Tibial nerve (tissue), 4 donors: Measurements from ENCODE around the gene ZNF385D. TPM values are rescaled to one million over a fixed set of nuclear protein-coding genes. Genes with fewer than 3 reads are reported as not detected.

ENCODE experiments used
- DNase-seq, 2 donors: peaks; one replicate each; pipeline ENCODE4 v3.0.0-alpha.2; 2019; ENCODE audit warnings: low spot score in 2 of 2
- H3K27ac ChIP-seq, 4 donors: fragments of 200-600 bp; sonication (generic) in 3 of 4; one replicate each; pipeline ENCODE4 v1.5.1; 2017 to 2019; ENCODE audit warnings: mild to moderate bottlenecking in 1 of 4
- H3K27me3 ChIP-seq, 2 donors: fragments of 200-600 bp; sonication (generic) in 1 of 2; one replicate each; pipeline versions ENCODE4 v1.5.1 to v1.6.0; 2017 to 2019
- H3K36me3 ChIP-seq, 3 donors: fragments of 200-600 bp; sonication (generic); one replicate each; pipeline ENCODE4 v1.5.1; 2018 to 2019
- H3K4me1 ChIP-seq, 4 donors: fragments of 200-600 bp; sonication (generic) in 3 of 4; one replicate each; pipeline ENCODE4 v1.5.1; 2017 to 2019
- H3K4me3 ChIP-seq, 4 donors: fragments of 200-600 bp; sonication (generic) in 3 of 4; one replicate each; pipeline ENCODE4 v1.5.1; 2017 to 2019; ENCODE audit warnings: mild to moderate bottlenecking in 1 of 4, moderate library complexity in 1 of 4
- H3K9me3 ChIP-seq, 4 donors: fragments of 200-600 bp; sonication (generic) in 3 of 4; one replicate each; pipeline ENCODE4 v1.5.1; 2017 to 2019
- EP300 ChIP-seq, 2 donors: sonication (generic); formaldehyde crosslinking; IDR thresholded peaks; one replicate each; pipeline ENCODE4 v1.6.1; 2017; ENCODE audit warnings: antibody characterized with exemption in 2 of 2, mild to moderate bottlenecking in 1 of 2
- POLR2A ChIP-seq, 2 donors: fragments of 450-650 bp; IDR thresholded peaks; one replicate each; pipeline ENCODE4 v1.6.1; 2017; ENCODE audit warnings: antibody characterized with exemption in 2 of 2, mild to moderate bottlenecking in 2 of 2, moderate library complexity in 2 of 2
- WGBS, 2 donors: methylation state at CpG; one replicate each; pipeline ENCODE4 v1.1.5; 2018; 5-methylcytosine and 5-hydroxymethylcytosine counted together
- total RNA-seq, 4 donors: library from RNA; depleted of rRNA; stranded (reverse); fragments of >200 nt; gene quantifications; one replicate each; pipeline ENCODE4 v1.1.0, GENCODE V29; 2016
- TF ChIP-seq, protein P1 (sequence below), 5 experiments: fragments of 200-600 bp in 3 of 5; fragments of 450-650 bp in 2 of 5; sonication (generic) in 3 of 5; IDR thresholded peaks; one replicate each; pipeline ENCODE4 v1.5.1; 2016 to 2019; ENCODE audit warnings: antibody characterized with exemption in 5 of 5, mild to moderate bottlenecking in 3 of 5, moderate library complexity in 2 of 5

The ZNF385D gene
- total RNA-seq, 4 donors from 2014 or later = 2.7 to 9.0 (median 4.4) TPM

DNA sequence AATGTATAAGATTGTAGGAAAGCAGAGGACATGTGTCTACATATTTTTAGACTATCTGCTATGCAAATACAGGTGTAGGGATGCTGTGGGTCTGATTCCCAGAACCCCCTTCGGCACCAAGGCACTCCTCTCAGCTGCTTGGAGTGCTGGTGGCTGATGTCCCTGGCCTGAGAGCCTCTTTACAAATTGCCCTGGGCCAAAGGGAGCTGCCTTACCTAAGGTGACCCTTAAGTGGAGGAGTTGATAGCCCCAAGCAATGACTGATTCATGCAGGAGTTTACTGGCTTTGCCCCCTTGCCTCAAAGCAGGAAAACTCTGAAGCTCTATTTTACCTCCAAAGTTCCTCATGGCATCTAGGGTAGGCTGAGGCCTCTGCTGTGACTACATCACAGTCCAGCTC, 83.0 kb downstream of the ZNF385D start:
- Histone ChIP-seq H3K9me3 (no peaks in the 10 kb centered on the region), H3K27me3 (no peaks in the 10 kb centered on the region), H3K27ac (no peak overlapping the region), H3K36me3 (no peaks in the 10 kb centered on the region), H3K4me1 (no peaks in the 10 kb centered on the region), H3K4me3 (no peak overlapping the region)
- no peak for DNase-seq
- 80 to 88% methylated on average over 1 of the region's 1 CpG for WGBS, 2 donors
- no peak for TF ChIP-seq POLR2A (IDR thresholded peaks at IDR 0.05)
- no peak for TF ChIP-seq EP300 (IDR thresholded peaks at IDR 0.05)
- TF ChIP-seq, protein P1, sequence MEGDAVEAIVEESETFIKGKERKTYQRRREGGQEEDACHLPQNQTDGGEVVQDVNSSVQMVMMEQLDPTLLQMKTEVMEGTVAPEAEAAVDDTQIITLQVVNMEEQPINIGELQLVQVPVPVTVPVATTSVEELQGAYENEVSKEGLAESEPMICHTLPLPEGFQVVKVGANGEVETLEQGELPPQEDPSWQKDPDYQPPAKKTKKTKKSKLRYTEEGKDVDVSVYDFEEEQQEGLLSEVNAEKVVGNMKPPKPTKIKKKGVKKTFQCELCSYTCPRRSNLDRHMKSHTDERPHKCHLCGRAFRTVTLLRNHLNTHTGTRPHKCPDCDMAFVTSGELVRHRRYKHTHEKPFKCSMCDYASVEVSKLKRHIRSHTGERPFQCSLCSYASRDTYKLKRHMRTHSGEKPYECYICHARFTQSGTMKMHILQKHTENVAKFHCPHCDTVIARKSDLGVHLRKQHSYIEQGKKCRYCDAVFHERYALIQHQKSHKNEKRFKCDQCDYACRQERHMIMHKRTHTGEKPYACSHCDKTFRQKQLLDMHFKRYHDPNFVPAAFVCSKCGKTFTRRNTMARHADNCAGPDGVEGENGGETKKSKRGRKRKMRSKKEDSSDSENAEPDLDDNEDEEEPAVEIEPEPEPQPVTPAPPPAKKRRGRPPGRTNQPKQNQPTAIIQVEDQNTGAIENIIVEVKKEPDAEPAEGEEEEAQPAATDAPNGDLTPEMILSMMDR (IDR thresholded peaks at IDR 0.05) = no peak

DNA sequence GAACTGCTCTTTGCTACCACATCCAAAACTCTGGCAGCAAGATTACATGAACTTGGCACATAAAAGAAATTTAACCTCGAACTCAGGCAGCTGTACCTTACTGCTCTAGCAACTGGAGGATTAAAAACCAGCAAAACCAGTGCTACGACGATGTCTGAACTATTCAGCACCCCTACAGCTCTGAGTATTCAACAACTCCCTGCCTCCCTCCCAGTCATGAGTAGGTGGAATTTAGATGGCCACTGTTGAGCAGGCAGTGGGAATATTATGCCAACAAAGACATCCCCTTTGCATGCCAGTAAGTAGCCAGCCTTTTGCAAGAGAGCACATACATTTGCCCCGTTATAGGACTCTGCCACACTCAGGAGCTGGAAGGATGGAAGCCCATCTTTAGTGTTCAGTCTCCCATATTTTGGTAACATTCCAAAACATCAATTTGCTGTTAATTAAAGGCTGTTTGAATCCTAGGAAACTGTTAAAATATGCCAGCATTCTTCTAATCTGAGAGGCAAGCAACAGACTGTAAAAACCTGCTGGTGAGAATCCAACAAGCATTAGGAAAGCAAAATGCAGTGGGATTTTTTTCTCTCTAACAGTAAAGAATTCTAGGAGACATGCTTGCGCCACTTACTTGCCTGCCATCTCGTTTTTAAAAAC, 85.4 kb downstream of the ZNF385D start:
- WGBS, 2 donors = 45 to 56% methylated on average over 6 of the region's 6 CpGs
- Histone ChIP-seq H3K4me3 (no peak overlapping the region), H3K4me1 (no peaks in the 10 kb centered on the region), H3K27me3 (no peaks in the 10 kb centered on the region), H3K27ac (no peak overlapping the region), H3K9me3 (no peaks in the 10 kb centered on the region), H3K36me3 (no peaks in the 10 kb centered on the region)
- DNase-seq = no peak
- TF ChIP-seq POLR2A (IDR thresholded peaks at IDR 0.05) (no peak), EP300 (IDR thresholded peaks at IDR 0.05) (no peak)
- TF ChIP-seq, protein P1 (IDR thresholded peaks at IDR 0.05) = no peak

DNA sequence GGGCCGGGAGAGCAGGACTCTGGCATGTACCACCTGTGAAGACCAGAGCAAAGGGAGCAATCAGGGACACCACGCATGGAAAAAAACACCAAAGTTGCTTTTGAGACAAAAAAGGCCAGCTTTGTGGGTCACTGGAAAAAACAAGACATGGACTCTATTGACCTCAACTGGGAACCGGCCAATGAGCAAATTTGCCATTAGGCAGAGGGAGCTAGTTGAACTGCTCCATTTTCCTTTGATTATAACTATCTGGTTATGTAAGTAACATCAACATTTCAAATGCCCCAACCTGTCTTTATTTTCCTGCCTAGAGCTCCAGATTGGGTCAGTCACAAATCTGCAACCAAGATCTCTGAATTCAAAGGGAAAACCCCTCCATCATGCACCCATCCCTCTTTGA, 86.0 kb downstream of the ZNF385D start:
- no peak overlapping the region for H3K27ac ChIP-seq
- H3K36me3 ChIP-seq = no peaks in the 10 kb centered on the region
- no peak overlapping the region for H3K4me3 ChIP-seq
- WGBS, 2 donors = 86 to 87% methylated on average over 3 of the region's 3 CpGs
- TF ChIP-seq POLR2A (IDR thresholded peaks at IDR 0.05) (no peak), EP300 (IDR thresholded peaks at IDR 0.05) (no peak)
- TF ChIP-seq, protein P1 (IDR thresholded peaks at IDR 0.05) = no peak
- no peaks in the 10 kb centered on the region for H3K9me3 ChIP-seq
- H3K27me3 ChIP-seq = no peaks in the 10 kb centered on the region
- no peaks in the 10 kb centered on the region for H3K4me1 ChIP-seq
- DNase-seq = no peak

GRCh38 chr3:21662403-21662802, 88.6 kb downstream of the ZNF385D start:
- H3K9me3 ChIP-seq = no peaks in the 10 kb centered on the region
- no peak for DNase-seq
- H3K4me3 ChIP-seq = no peak overlapping the region
- 95 to 100% methylated on average over 2 of the region's 2 CpGs for WGBS, 2 donors
- TF ChIP-seq, protein P1 (IDR thresholded peaks at IDR 0.05) = no peak
- TF ChIP-seq POLR2A (IDR thresholded peaks at IDR 0.05) (no peak), EP300 (IDR thresholded peaks at IDR 0.05) (no peak)
- no peaks in the 10 kb centered on the region for H3K4me1 ChIP-seq
- H3K27me3 ChIP-seq = no peaks in the 10 kb centered on the region
- H3K36me3 ChIP-seq = no peaks in the 10 kb centered on the region
- no peak overlapping the region for H3K27ac ChIP-seq

DNA sequence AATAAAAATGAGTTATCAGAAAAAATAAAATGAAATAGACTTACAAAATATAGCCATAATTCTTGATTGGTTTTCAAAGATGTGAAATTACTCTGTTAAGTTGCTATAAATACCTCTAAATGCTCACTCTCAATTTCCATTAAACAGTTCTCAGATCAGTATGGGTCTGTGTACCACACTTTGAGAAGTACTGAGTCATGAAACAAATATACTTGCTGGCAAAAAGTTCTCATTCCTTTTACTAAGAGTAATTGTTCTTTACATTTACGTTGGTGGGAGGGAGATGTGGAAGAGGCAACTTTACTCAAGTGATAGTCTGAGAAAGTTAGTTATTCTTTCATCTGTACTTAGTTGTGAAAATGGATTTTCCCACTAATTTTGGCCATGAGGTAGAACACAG, 96.3 kb downstream of the ZNF385D start:
- H3K9me3 ChIP-seq = no peaks in the 10 kb centered on the region
- H3K36me3 ChIP-seq = no peaks in the 10 kb centered on the region
- H3K27ac ChIP-seq = no peak overlapping the region
- no peak for TF ChIP-seq POLR2A (IDR thresholded peaks at IDR 0.05)
- DNase-seq = no peak
- 30 to 39% methylated on average over 1 of the region's 1 CpG for WGBS, 2 donors
- no peaks in the 10 kb centered on the region for H3K4me1 ChIP-seq
- no peak overlapping the region for H3K4me3 ChIP-seq
- H3K27me3 ChIP-seq = no peaks in the 10 kb centered on the region

DNA sequence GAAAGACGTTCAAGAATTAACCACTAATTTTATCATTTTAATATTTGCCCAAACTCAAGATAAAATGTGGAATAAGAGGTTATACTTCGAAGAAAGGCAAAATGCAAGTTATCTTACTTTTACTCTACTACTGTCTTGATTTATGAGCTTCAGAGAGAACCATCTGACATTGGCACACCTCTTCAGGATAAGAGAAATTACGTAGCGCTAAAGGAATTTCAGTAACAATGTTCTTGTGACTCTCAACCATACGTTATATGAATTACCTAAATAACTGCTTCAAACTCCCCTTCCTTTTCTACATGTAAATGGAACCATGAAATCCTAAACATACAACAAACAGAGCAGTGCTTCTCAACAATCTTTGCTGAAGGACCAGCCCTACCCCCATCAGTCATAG, 96.8 kb downstream of the ZNF385D start:
- H3K4me1 ChIP-seq = no peaks in the 10 kb centered on the region
- H3K9me3 ChIP-seq = no peaks in the 10 kb centered on the region
- no peak overlapping the region for H3K4me3 ChIP-seq
- H3K27ac ChIP-seq = no peak overlapping the region
- TF ChIP-seq EP300 (IDR thresholded peaks at IDR 0.05) = no peak
- TF ChIP-seq, protein P1 (IDR thresholded peaks at IDR 0.05) = no peak
- TF ChIP-seq POLR2A (IDR thresholded peaks at IDR 0.05) = no peak
- WGBS, 2 donors = 73 to 83% methylated on average over 5 of the region's 5 CpGs
- no peaks in the 10 kb centered on the region for H3K27me3 ChIP-seq
- H3K36me3 ChIP-seq = no peaks in the 10 kb centered on the region
- DNase-seq = no peak
